Colonic mucosa (tissue), 4 donors: ENCODE data around the gene SDCBP2. TPM values are rescaled to one million over a fixed set of nuclear protein-coding genes. Genes with fewer than 3 reads are reported as not detected.
A peak's percentile ranks its signal among the peaks of the same experiment; 100 is the strongest.

Source experiments
- DNase-seq: peaks from one replicate; pipeline ENCODE4 v3.0.0-alpha.2; 2020
- H3K27ac ChIP-seq: fragments of 200-600 bp; one replicate; pipeline ENCODE4 v1.8.0; 2021
- H3K27me3 ChIP-seq: fragments of 200-600 bp; one replicate; pipeline ENCODE4 v1.8.0; 2021
- H3K36me3 ChIP-seq: fragments of 200-600 bp; one replicate; pipeline ENCODE4 v1.8.0; 2021
- H3K4me1 ChIP-seq: fragments of 200-600 bp; one replicate; pipeline ENCODE4 v1.8.0; 2021; ENCODE audit warnings: mild to moderate bottlenecking
- H3K4me3 ChIP-seq: fragments of 200-600 bp; one replicate; pipeline ENCODE4 v1.8.0; 2021
- H3K9ac ChIP-seq, 2 donors: one replicate each; pipeline ENCODE4 v1.7.0; 2013; ENCODE audit warnings: control low read depth in 2 of 2, low read depth in 2 of 2, low read length in 2 of 2
- H3K9me3 ChIP-seq: fragments of 200-600 bp; one replicate; pipeline ENCODE4 v1.8.0; 2021
- CTCF ChIP-seq: fragments of 200-600 bp; IDR thresholded peaks from one replicate; pipeline ENCODE4 v1.8.0; 2022; ENCODE audit warnings: antibody characterized with exemption, mild to moderate bottlenecking
- intact Hi-C: fragments of 100-400 bp; cut with DNase I; formaldehyde crosslinking; loops from one replicate; pipeline ENCODE4 v1.14.1; 2022
- total RNA-seq, 2 donors: library from RNA; stranded (reverse); fragmentation: NEBNext Ultra II Directional in 1 of 2; extraction: Animal tissue kit (Norgen Biotek cat#: 25700) in 1 of 2; gene quantifications; one replicate each; pipeline ENCODE4 v1.2.1, GENCODE V29; 2021
- donor health status: healthy.
- donor health status: DM: no; HTN: no; CAD: no.
- donor health status: DM: no; HTN: no; CAD: no.

SDCBP2 gene
- 100 to 1,000 TPM; 202 to 345 TPM for total RNA-seq

GRCh38 chr20:1328680-1329330 lies at the start of gene SDCBP2:
Gene SDCBP2 (minus strand): TSS chr20:1329139. CDS start chr20:1320416, 8,723 bp downstream.
- peak within 1 kb of the TSS; percentile 70 for H3K4me3 ChIP-seq
- H3K9me3 ChIP-seq, result no peaks in the 10 kb centered on the region
- intact Hi-C loops, result loop anchor here (5.0 kb wide), 1 partner anchor 63 kb away; the partner anchor contains the start of gene FKBP1A
- H3K36me3 ChIP-seq, result no peaks in the 10 kb centered on the region
- H3K27me3 ChIP-seq, result no peaks in the 10 kb centered on the region
- peak within 1 kb of the TSS; percentile 97 for H3K27ac ChIP-seq
- peaks cover 6% of the 10 kb centered on the region for H3K4me1 ChIP-seq
- no peak for TF ChIP-seq CTCF
- peak; percentile 94 for DNase-seq
- H3K9ac ChIP-seq, result peak within 1 kb of the TSS; percentile 78 to 93

- no peaks in the 10 kb centered on the region for H3K36me3 ChIP-seq
- H3K9me3 ChIP-seq, result no peaks in the 10 kb centered on the region
- DNase-seq, result no peak
- intact Hi-C loops, result no loop called here
- no peak overlapping the region for H3K27ac ChIP-seq
- peaks cover 26% of the 10 kb centered on the region for H3K4me1 ChIP-seq
- no peak overlapping the region for H3K4me3 ChIP-seq
- no peaks in the 10 kb centered on the region for H3K27me3 ChIP-seq
- no peak overlapping the region for H3K9ac ChIP-seq
- no peak for TF ChIP-seq CTCF
Measured at GRCh38 chr20:1378735-1379125, 49.8 kb upstream of the SDCBP2 start.

- no peak for DNase-seq
- Histone ChIP-seq H3K27ac (no peak overlapping the region), H3K4me3 (no peak overlapping the region), H3K9ac (no peak overlapping the region), H3K9me3 (no peaks in the 10 kb centered on the region), H3K4me1 (peaks cover 22% of the 10 kb centered on the region), H3K36me3 (no peaks in the 10 kb centered on the region), H3K27me3 (no peaks in the 10 kb centered on the region)
- intact Hi-C loops, result no loop called here
- TF ChIP-seq CTCF, result no peak
Measured at GRCh38 chr20:1377984-1378734, 49.2 kb upstream of the SDCBP2 start.

GRCh38 chr20:1377341-1377871 lies 48.5 kb upstream of the SDCBP2 start:
- Histone ChIP-seq H3K36me3 (no peaks in the 10 kb centered on the region), H3K4me3 (no peak overlapping the region), H3K9ac (no peak overlapping the region), H3K27ac (no peak overlapping the region), H3K27me3 (no peaks in the 10 kb centered on the region), H3K9me3 (no peaks in the 10 kb centered on the region), H3K4me1 (peaks cover 14% of the 10 kb centered on the region)
- intact Hi-C loops, result no loop called here
- no peak for TF ChIP-seq CTCF
- DNase-seq, result peak; percentile 14

GRCh38 chr20:1376408-1377270 lies 47.7 kb upstream of the SDCBP2 start:
- Histone ChIP-seq H3K27ac (peak overlapping the region; percentile 1), H3K9ac (no peak overlapping the region), H3K27me3 (no peaks in the 10 kb centered on the region), H3K36me3 (no peaks in the 10 kb centered on the region), H3K4me1 (peaks cover 7% of the 10 kb centered on the region), H3K4me3 (no peak overlapping the region), H3K9me3 (no peaks in the 10 kb centered on the region)
- TF ChIP-seq CTCF, result no peak
- intact Hi-C loops, result no loop called here
- peak; percentile 17 for DNase-seq
